Trophoblast cell (in vitro differentiated cells and primary cell): Measurements from ENCODE around the gene PDE4D.

ENCODE experiments used
- DNase-seq, 2 donors: peaks; one replicate each; pipeline ENCODE4 v3.0.0-alpha.2; 2016
- H2AFZ ChIP-seq: 2 replicates; pipeline ENCODE4 v1.6.1; 2013; ENCODE audit warnings: low read length, moderate library complexity, mild to moderate bottlenecking; ENCODE audit not compliant: insufficient read depth, poor library complexity
- H2AK5ac ChIP-seq: 2 replicates; pipeline ENCODE4 v1.6.1; 2013; ENCODE audit warnings: mild to moderate bottlenecking, low read length
- H2BK120ac ChIP-seq: 2 replicates; pipeline ENCODE4 v1.6.1; 2013; ENCODE audit warnings: low read length, mild to moderate bottlenecking, moderate library complexity; ENCODE audit not compliant: insufficient read depth, poor library complexity
- H2BK12ac ChIP-seq: 2 replicates; pipeline ENCODE4 v1.6.1; 2013; ENCODE audit warnings: mild to moderate bottlenecking, low read length, moderate library complexity
- H2BK5ac ChIP-seq: 2 replicates; pipeline ENCODE4 v1.6.1; 2013; ENCODE audit warnings: low read length, low read depth, moderate library complexity, mild to moderate bottlenecking; ENCODE audit not compliant: poor library complexity
- H3K14ac ChIP-seq: 2 replicates; pipeline ENCODE4 v1.6.1; 2013; ENCODE audit warnings: mild to moderate bottlenecking, low read length
- H3K18ac ChIP-seq: 2 replicates; pipeline ENCODE4 v1.6.1; 2013; ENCODE audit warnings: mild to moderate bottlenecking, low read length
- H3K23ac ChIP-seq: 2 replicates; pipeline ENCODE4 v1.6.1; 2013; ENCODE audit warnings: low read length
- H3K27ac ChIP-seq: 2 replicates; pipeline ENCODE4 v1.5.1; 2013; ENCODE audit warnings: low read depth, mild to moderate bottlenecking, inconsistent platforms, low read length, moderate library complexity
- H3K27me3 ChIP-seq: 2 replicates; pipeline ENCODE4 v1.6.1; 2013; ENCODE audit warnings: inconsistent platforms, mild to moderate bottlenecking, low read length, moderate library complexity; ENCODE audit not compliant: insufficient read depth
- H3K36me3 ChIP-seq, 2 experiments: 1 replicate in 1 of 2; 2 replicates in 1 of 2; pipeline ENCODE4 v1.6.1; 2013; ENCODE audit warnings: low read length in 2 of 2, mild to moderate bottlenecking in 2 of 2, moderate library complexity in 1 of 2; ENCODE audit not compliant: insufficient read depth in 2 of 2, control insufficient read depth in 1 of 2
- H3K4ac ChIP-seq: 2 replicates; pipeline ENCODE4 v1.6.1; 2013; ENCODE audit warnings: low read depth, mild to moderate bottlenecking, low read length, moderate library complexity
- H3K4me1 ChIP-seq, 2 experiments: 1 replicate in 1 of 2; 2 replicates in 1 of 2; pipeline ENCODE4 v1.6.1; 2013; ENCODE audit warnings: low read length in 2 of 2, mild to moderate bottlenecking in 2 of 2, moderate library complexity in 1 of 2; ENCODE audit not compliant: insufficient read depth in 2 of 2, control insufficient read depth in 1 of 2
- H3K4me2 ChIP-seq: 2 replicates; pipeline ENCODE4 v1.6.1; 2013; ENCODE audit warnings: inconsistent platforms, mild to moderate bottlenecking, low read length, moderate library complexity
- H3K4me3 ChIP-seq: 2 replicates; pipeline ENCODE4 v1.5.1; 2013; ENCODE audit warnings: mild to moderate bottlenecking, low read depth, low read length, inconsistent platforms
- H3K79me1 ChIP-seq: one replicate; pipeline ENCODE4 v1.6.1; 2013; ENCODE audit warnings: low read length
- H3K79me2 ChIP-seq: 2 replicates; pipeline ENCODE4 v1.6.1; 2013; ENCODE audit warnings: low read length, mild to moderate bottlenecking; ENCODE audit not compliant: control insufficient read depth, insufficient read depth, poor library complexity
- H3K9ac ChIP-seq: 2 replicates; pipeline ENCODE4 v1.6.1; 2013; ENCODE audit warnings: mild to moderate bottlenecking, low read length
- H3K9me3 ChIP-seq: 2 replicates; pipeline ENCODE4 v1.6.1; 2013; ENCODE audit warnings: low read depth, mild to moderate bottlenecking, control low read depth, inconsistent platforms, low read length; ENCODE audit not compliant: insufficient read depth
- H4K12ac ChIP-seq: 2 replicates; pipeline ENCODE4 v1.6.1; 2013; ENCODE audit warnings: low read depth, mild to moderate bottlenecking, low read length, moderate library complexity
- H4K8ac ChIP-seq: 2 replicates; pipeline ENCODE4 v1.6.1; 2013; ENCODE audit warnings: low read depth, mild to moderate bottlenecking, low read length, moderate library complexity
- H4K91ac ChIP-seq: one replicate; pipeline ENCODE4 v1.6.1; 2013; ENCODE audit warnings: low read depth, mild to moderate bottlenecking, low read length, moderate library complexity
- WGBS: extraction: QIAGEN DNeasy Blood & Tissue Kit; methylation state at CpG from one replicate; pipeline ENCODE4 v1.1.7; 2013; ENCODE audit warnings: missing lambda C conversion rate; ENCODE audit not compliant: insufficient read length, insufficient coverage; ENCODE audit errors: extremely low coverage; 5-methylcytosine and 5-hydroxymethylcytosine counted together

The PDE4D gene

GRCh38 chr5:59216841-59217240, 676.7 kb downstream of the PDE4D start:
- DNase-seq, result no peak
- no peak overlapping the region for H2AFZ ChIP-seq
- no peak overlapping the region for H4K12ac ChIP-seq
- no peak overlapping the region for H2AK5ac ChIP-seq
- H3K4me2 ChIP-seq, result no peak overlapping the region
- H3K14ac ChIP-seq, result no peak overlapping the region
- H3K27me3 ChIP-seq, result no peaks in the 10 kb centered on the region
- peaks cover 2 to 5% of the 10 kb centered on the region in 2 experiments for H3K36me3 ChIP-seq
- no peak overlapping the region for H3K9ac ChIP-seq
- H3K79me1 ChIP-seq, result no peaks in the 10 kb centered on the region
- no CpG with 5 or more reads among the region's 4 CpGs for WGBS
- H2BK12ac ChIP-seq, result no peak overlapping the region
- no peak overlapping the region for H3K27ac ChIP-seq
- no peak overlapping the region for H3K4ac ChIP-seq
- H3K4me3 ChIP-seq, result no peak overlapping the region
- no peak overlapping the region for H3K18ac ChIP-seq
- H4K91ac ChIP-seq, result no peak overlapping the region
- H2BK120ac ChIP-seq, result no peak overlapping the region
- no peaks in the 10 kb centered on the region for H3K4me1 ChIP-seq
- no peaks in the 10 kb centered on the region for H3K9me3 ChIP-seq
- no peak overlapping the region for H3K23ac ChIP-seq
- no peak overlapping the region for H2BK5ac ChIP-seq
- no peaks in the 10 kb centered on the region for H3K79me2 ChIP-seq
- no peak overlapping the region for H4K8ac ChIP-seq

- H3K23ac ChIP-seq, result no peak overlapping the region
Observed at GRCh38 chr5:59212596-59212995, 680.9 kb downstream of the PDE4D start.

GRCh38 chr5:59209758-59210359, 683.7 kb downstream of the PDE4D start:
- Histone ChIP-seq H3K4ac (no peak overlapping the region), H2BK12ac (no peak overlapping the region), H3K9ac (no peak overlapping the region), H3K4me2 (no peak overlapping the region), H3K9me3 (no peaks in the 10 kb centered on the region), H2BK120ac (no peak overlapping the region), H4K8ac (no peak overlapping the region), H2AFZ (no peak overlapping the region), H3K23ac (no peak overlapping the region), H3K27me3 (no peaks in the 10 kb centered on the region), H3K79me2 (no peaks in the 10 kb centered on the region), H2BK5ac (no peak overlapping the region), H3K4me3 (no peak overlapping the region), H3K4me1 (no peaks in the 10 kb centered on the region), H3K27ac (no peak overlapping the region), H4K91ac (no peak overlapping the region), H4K12ac (no peak overlapping the region), H3K36me3 (peaks cover 4 to 6% of the 10 kb centered on the region in 2 experiments), H3K18ac (no peak overlapping the region), H2AK5ac (no peak overlapping the region), H3K79me1 (no peaks in the 10 kb centered on the region), H3K14ac (no peak overlapping the region)
- no peak for DNase-seq
- WGBS, result no CpG with 5 or more reads among the region's 3 CpGs

More at GRCh38 chr5:59212596-59212995, 680.9 kb downstream of the PDE4D start:
- WGBS, result no CpG with 5 or more reads among the region's 1 CpG
- Histone ChIP-seq H3K14ac (no peak overlapping the region), H2BK12ac (no peak overlapping the region), H2BK120ac (no peak overlapping the region), H2AFZ (no peak overlapping the region), H3K18ac (no peak overlapping the region), H3K27me3 (no peaks in the 10 kb centered on the region), H3K79me2 (no peaks in the 10 kb centered on the region), H4K8ac (no peak overlapping the region), H4K12ac (no peak overlapping the region), H3K4ac (no peak overlapping the region), H3K9ac (no peak overlapping the region), H2BK5ac (no peak overlapping the region), H2AK5ac (no peak overlapping the region), H3K4me1 (no peaks in the 10 kb centered on the region), H4K91ac (no peak overlapping the region), H3K9me3 (no peaks in the 10 kb centered on the region), H3K36me3 (peaks cover 6 to 8% of the 10 kb centered on the region in 2 experiments), H3K79me1 (no peaks in the 10 kb centered on the region), H3K27ac (no peak overlapping the region), H3K4me3 (no peak overlapping the region), H3K4me2 (no peak overlapping the region)
- no peak for DNase-seq

DNA sequence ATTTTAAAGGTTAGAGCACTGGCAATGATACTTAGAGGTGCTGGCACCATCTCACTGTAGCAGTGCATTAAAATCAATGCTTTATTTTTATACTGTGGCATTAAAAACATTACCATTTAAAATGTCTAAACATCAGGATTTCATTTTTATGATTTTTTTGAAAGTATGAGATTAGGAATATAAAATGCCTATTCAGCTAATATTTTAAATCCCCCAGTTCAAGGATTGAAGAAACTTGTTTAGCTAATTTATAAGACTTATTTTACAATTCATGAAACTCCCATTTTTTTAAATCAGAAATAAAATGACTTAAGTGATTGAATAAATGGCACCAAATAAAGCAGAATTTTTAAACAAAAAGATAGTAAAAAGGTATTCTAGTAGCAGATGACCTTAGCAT, 685.1 kb downstream of the PDE4D start:
- no peak overlapping the region for H2AFZ ChIP-seq

More for the DNA sequence above, 685.1 kb downstream of the PDE4D start:
- Histone ChIP-seq H3K27ac (no peak overlapping the region), H3K9me3 (no peaks in the 10 kb centered on the region), H3K79me2 (no peaks in the 10 kb centered on the region), H4K12ac (no peak overlapping the region), H3K79me1 (no peaks in the 10 kb centered on the region), H2BK120ac (no peak overlapping the region), H2BK5ac (no peak overlapping the region), H2AK5ac (no peak overlapping the region), H4K8ac (no peak overlapping the region), H3K9ac (no peak overlapping the region), H3K4me2 (no peak overlapping the region), H3K14ac (no peak overlapping the region), H3K23ac (no peak overlapping the region), H3K4ac (no peak overlapping the region), H3K18ac (no peak overlapping the region), H3K36me3 (peaks cover 4 to 6% of the 10 kb centered on the region in 2 experiments), H3K4me1 (no peaks in the 10 kb centered on the region), H4K91ac (no peak overlapping the region), H3K4me3 (no peak overlapping the region), H3K27me3 (no peaks in the 10 kb centered on the region), H2BK12ac (no peak overlapping the region)
- DNase-seq, result no peak
